Head of caudate nucleus (tissue), 42 donors: ENCODE measurements around the gene IHH.

ENCODE experiments used
- DNase-seq, 42 donors: peaks; one replicate each; pipeline versions ENCODE4 v3.0.0 to v3.0.0-alpha.2; 2020 to 2021; ENCODE audit warnings: mixed read lengths in 7 of 42
- intact Hi-C: fragments of 100-400 bp; cut with DNase I; formaldehyde crosslinking; loops from one replicate; pipeline ENCODE4 v1.15.0; 2022

The IHH gene

DNA sequence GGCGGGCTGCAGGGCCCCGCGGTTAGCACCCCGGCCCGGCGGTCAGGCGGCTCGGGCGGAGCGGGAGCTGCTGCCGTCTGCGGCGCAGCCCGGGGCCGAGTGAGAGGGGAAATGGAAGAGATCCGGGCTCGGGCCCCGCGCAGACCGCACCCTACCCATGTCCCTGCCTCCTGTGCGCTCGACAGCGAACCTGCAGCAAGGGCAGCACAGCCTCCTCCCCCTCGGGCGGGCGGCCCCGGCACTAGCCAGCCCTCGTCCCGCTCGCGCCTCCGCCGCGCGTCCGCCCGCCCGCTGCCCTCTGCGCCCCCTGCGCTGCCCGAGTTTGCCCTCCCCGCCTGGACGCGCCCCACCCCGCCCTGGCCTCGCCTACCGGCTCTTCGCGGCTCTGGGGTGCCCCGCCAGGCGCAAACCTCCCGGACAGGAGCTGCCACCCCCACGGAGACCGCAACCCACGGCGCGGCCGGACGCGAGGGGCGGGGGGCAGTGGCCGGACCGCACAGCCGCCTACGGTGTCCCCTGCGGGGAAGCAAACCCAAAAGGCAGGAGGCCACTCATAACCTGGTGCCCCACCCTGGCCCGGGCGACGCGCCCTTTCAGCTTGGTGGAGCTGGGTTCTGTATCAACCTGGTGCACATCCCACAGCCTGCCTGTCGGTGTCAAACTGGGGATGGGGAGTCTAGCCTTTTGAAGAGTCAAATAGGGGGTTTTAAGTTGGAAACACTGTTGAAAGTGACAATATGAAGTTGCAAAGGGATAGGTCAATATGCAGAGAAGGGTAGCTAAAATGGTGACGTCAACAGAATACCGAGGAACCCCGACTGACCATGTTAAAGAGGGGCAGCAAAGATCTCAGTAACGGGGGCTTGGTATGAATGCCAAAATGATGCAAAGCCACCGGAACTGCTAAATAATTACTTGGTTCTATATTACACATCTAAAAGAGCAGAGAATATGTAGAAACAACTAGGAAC lies at the start of gene IHH:
Gene IHH, minus strand, starts transcription at position 101 of the 971 bp plus-strand sequence. CDS start 454 bp downstream, outside the sequence.
- intact Hi-C loops: no loop called here
- no peak for DNase-seq

DNA sequence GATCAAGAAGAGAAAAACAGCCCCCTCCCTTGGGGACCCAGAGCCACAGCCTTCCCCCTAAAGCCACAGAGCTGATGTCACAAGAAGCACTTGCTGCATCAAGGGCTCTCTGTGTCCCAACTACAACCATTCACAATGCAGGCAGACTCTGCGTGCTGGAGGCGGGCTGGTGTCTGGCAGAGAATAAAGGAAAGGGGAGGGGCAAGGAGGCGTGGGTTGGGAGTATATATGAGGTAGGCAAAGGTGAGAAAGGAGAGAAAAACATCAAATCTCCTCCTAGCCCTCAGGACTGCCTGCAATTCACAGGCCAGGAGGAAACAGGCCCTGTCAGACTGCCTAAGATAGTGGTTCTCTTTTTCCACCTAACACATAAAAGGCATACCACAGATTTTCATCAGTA lies 48.8 kb upstream of the IHH start:
- intact Hi-C loops: no loop called here
- peak in 4 of 42 donors; percentile 3 to 17 (median 12) for DNase-seq

DNA sequence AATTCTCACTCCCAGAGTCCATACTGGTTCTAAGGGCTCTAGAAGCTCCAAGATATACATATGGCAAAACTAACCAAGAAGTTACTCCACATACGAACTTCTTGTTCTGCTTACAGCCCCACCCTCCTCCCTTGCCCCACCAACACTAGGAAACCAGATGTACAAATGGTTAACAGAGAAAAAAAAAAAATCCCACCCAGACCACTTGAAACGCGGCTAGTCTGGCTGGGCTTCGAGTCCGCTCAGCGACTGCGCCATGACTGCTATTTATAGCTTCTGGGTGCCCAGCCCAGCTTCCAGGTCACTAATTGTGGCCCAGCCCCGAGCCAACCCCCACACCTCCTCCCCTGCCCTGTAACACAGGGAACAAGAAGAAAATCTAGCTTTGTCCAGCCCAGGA lies 47.0 kb upstream of the IHH start:
- DNase-seq: no peak
- intact Hi-C loops: no loop called here

- intact Hi-C loops: no loop called here
- no peak for DNase-seq
Measured at GRCh38 chr2:219106251-219106650, 45.5 kb upstream of the IHH start.

DNA sequence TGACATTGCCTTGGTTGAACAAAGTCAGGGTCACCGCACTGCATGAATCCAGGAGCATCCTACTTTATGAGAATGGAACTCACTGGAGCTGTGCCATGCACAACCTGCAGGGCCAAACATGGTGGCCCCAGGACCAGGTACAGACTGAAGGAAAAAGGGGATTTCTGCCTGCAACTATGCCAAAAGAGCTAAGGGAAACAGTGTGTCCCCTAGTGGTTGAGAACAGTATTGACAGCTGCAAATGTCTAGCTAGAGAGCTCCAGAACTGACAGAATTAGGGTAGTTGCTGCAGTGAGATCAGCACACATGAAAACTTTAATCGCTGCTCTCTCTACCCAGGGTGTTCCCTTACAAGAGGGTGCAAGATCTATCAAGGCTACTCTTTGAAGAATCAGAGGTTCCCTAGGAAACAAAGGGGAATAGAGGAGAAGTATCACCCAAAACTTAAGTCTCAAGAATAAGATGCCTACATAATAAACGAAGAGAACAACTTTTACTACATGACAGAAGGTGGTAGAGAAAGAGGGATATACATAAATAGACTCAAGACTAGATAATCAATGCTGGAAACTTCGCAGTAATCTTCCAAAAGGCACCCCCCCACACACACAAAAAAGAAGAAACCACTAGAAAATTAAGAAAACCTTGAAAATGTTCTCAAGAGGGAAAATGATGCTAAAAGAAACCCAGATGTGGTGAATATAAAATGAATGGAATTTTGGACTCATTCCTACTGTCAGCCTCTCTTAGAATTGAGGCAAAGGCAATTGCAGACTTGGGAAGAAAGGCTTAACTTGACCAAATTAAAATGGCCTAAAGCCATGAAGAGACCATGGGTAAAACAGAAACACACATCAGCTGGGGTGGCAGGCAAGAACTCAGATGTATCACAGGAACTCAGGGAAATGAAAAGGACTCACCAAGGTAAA lies 43.6 kb upstream of the IHH start:
- intact Hi-C loops: no loop called here
- DNase-seq: peak in 7 of 42 donors; percentile 10 to 45 (median 12)

DNA sequence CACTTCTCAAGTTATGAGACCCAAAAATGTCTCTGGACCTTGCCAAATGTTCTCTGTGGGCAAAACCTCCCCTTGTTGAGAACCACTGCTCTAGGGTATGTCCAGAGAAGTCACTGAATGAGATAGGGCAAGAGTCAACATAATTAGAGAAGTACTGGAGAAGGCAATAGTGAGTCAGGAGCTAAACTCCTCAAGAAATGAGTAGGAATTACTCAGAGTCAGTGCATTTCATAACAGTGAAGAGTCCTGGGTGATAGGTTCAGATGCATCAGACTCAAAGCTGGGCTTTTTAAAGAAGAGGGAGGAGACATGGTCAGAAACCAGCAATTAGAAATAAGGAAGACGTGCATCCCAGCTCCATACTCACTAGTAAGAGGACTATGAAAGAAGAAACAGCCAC lies 38.6 kb upstream of the IHH start:
- intact Hi-C loops: no loop called here
- no peak for DNase-seq

GRCh38 chr2:219095406-219095935 lies 34.8 kb upstream of the IHH start:
- DNase-seq: no peak
- intact Hi-C loops: no loop called here

DNA sequence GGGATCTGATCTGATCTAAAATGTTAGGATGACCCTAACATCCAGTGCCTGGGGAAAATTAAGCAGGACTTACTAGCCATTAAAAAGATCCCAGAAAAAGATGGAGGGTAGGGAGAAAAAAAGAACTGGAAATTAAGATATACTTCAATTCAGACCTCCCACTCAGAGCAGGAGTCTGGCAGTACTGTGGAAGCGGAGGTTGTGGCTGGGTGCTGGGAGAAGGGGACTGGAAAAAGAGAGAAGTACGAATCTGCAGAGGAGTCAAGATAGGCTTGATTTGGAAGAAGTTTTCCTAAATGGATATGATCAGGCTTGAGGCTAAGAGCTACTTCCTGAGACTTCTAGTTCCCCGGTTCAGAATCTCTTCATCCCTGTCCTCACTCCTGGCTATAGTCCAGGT lies 33.5 kb upstream of the IHH start:
- intact Hi-C loops: no loop called here
- DNase-seq: peak in 28 of 42 donors; percentile 10 to 75 (median 37)

GRCh38 chr2:219090436-219091299 lies 29.9 kb upstream of the IHH start:
- no peak for DNase-seq
- intact Hi-C loops: no loop called here

DNA sequence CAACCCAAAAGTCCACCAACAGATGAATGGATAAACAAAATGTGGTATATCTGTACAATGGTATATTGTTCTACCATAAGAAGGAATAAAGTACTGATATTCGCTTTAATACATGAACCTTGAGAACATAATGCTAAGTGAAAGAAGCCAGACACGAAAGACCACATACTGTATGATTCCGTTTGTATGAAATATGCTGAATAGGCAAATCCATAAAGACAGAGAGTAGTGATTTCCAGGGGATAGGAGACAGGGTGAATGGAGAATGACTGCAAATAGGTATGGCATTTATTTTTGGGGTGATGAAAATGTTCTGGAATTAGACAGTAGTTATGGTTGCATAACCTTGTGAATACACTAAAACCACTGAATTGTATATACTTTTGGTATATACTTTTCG lies 28.6 kb upstream of the IHH start:
- no peak for DNase-seq
- intact Hi-C loops: no loop called here

DNA sequence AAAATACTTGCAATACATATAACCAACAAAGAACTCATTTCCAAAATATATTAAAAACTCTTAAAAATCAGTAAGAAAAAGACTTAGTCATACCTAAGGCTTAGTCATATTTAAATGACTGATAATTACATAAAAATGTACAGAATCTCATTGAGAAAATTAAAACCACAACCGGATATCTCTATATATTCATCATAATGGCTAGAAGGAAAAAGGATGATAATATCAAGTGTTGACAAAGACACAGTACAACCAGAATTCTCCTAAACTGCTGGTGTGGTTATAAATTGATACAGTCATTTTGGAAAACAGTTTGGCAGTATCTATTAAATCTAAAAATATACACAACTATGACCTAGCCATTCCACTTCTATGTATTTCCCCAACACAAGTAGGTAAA lies 27.1 kb upstream of the IHH start:
- intact Hi-C loops: no loop called here
- no peak for DNase-seq

GRCh38 chr2:219087361-219087760 lies 26.6 kb upstream of the IHH start:
- peak in 5 of 42 donors; percentile 4 to 53 (median 15) for DNase-seq
- intact Hi-C loops: no loop called here

- intact Hi-C loops: no loop called here
- DNase-seq: no peak
Measured at GRCh38 chr2:219086196-219086595, 25.5 kb upstream of the IHH start.

DNA sequence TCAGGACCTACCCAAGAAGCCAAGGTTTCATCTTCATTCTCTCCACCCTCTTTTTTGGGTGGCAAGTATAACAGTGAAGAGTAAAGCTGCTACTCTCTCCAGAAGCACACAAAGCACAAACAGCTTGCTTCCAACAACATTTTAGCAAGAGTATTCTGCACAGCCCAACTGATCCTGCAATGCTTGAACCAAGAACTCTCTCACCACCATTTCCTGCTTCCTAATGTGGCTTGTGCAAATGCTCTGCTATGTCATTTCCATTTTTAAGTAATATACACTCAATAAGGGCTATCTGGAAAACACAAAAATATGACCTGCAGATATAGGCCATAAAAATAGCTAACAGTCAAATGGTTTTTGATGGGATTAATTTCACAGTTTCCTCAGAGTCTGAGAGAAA lies 24.1 kb upstream of the IHH start:
- intact Hi-C loops: no loop called here
- no peak for DNase-seq

DNA sequence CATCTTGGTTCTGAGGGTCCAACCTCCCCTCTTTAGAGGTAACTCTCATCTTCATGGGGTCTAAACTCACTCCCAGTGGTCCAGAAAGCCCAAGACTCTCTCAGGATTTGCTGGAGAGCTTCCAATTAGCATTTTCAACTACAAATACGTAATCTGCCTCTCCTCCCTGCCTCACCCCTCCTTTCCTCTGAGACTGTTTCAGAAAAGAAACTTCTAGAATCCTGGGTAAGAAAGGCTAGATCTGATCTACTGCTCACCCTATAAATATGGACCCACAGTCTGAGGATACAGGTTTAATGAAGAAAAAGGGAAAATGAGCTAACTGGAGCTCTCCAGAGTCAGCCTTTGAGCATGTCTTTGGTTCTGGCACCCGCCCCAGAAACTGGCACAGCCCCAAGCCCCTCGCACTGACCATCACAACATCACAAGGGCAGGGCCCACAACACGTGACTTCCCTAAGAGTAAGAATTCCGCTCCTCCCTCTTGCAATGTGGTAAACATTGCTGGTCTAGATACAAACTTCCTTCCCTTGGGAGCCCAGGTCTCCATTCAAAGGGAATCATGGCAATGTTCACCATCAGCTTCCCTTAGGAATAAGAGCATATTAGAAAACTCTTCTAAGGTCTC lies 21.7 kb upstream of the IHH start:
- intact Hi-C loops: no loop called here
- DNase-seq: no peak

DNA sequence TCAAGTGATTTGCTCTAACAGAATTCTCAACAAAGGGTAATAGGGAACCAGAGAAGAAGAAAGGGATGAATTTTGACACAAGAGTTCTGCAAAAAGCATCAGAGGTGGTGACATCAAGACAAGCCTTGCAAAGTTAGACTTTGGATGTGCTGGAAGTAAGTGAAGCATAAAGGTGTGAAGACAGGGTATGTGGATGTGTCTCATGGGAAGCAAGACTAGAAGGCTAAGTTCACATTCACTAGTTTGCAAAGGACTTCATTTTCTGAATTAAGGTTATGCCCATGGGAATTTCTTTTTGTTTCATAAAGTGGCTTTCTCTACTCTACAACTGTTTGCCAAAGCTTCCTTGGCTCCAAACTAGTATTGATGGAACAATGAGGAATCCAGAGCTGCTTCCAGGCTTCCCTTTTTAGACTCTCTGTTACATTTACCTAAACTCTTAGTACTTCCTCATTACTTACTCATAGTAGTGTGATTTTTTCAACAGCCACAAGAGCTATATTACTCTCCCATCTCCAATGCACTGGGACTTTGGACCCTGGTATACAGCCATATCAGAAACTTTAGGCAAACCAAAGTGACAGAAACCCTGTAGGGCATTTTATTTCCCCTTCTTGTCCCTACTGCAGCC lies 21.1 kb upstream of the IHH start:
- intact Hi-C loops: no loop called here
- DNase-seq: no peak

DNA sequence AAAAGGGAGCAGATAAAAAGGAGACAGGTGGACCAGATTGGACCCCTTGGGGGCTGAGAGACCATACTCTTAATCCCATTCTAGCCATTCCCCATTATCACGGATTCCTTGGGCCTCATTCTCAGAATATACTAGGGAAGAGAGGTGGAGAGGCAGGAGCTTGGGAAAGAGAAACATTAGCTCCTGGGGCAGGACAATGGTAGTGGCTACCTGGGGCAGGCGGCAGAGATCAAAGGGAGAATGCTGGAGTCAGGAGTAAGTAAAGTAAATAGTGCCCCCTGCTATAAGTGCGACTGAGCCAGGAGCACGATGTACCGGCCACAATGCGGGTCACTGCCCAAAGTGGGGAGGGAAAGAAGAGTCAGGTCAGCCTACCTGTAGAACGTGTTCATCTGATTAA lies 20.4 kb upstream of the IHH start:
- no peak for DNase-seq
- intact Hi-C loops: no loop called here

DNA sequence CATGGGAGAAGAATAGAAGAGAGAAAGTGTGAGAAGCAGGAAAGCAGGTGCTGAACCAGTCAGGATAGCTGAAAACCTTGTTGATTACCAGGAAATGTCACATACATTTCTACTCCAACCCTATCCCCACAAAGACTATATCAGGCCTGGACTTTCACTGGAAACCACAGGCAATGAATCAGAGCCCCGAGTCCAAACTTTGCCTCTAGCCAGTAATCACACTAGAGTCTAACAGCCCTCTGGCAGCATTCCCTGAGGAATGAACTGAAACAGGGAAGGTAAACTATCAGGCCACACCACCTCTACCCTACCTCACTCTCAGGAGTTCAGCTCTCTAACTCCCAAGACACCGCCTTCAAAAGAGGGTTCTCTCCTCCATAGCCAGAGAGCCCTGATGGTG lies 18.7 kb upstream of the IHH start:
- DNase-seq: no peak
- intact Hi-C loops: no loop called here
